ENCODE results near the gene MOCS2. TPM values are rescaled to one million over a fixed set of nuclear protein-coding genes. Genes with fewer than 3 reads are reported as not detected.

The MOCS2 gene
- total and polyA plus RNA-seq, 9 donors = 32.9 to 72.2 (median 41.7) TPM

GRCh38 chr5:53066088-53066487 lies 43.5 kb downstream of the MOCS2 start:
- no peaks in the 10 kb centered on the region for H3K36me3 ChIP-seq
- H3K4me1 ChIP-seq (ENCODE audit: insufficient read depth) = no peaks in the 10 kb centered on the region
- no peak overlapping the region for H3K27ac ChIP-seq
- no peak for TF ChIP-seq POLR2A (IDR thresholded peaks at IDR 0.05)
- H3K27me3 ChIP-seq = no peaks in the 10 kb centered on the region
- no peak for DNase-seq
- intact Hi-C loops (cut with DNase I) = no loop called here
- WGBS, 3 donors = 86 to 96% (median 87%) methylated on average over 1 of the region's 1 CpG
- H3K9me3 ChIP-seq = no peaks in the 10 kb centered on the region
- no peak overlapping the region for H3K4me3 ChIP-seq

GRCh38 chr5:53063791-53064190 lies 45.8 kb downstream of the MOCS2 start:
- no peak for DNase-seq
- no peaks in the 10 kb centered on the region for H3K27me3 ChIP-seq
- TF ChIP-seq POLR2A (IDR thresholded peaks at IDR 0.05) = no peak
- TF ChIP-seq CTCF (IDR thresholded peaks at IDR 0.05) = no peak
- TF ChIP-seq EP300 (IDR thresholded peaks at IDR 0.05) = no peak
- no peaks in the 10 kb centered on the region for H3K36me3 ChIP-seq
- intact Hi-C loops (cut with DNase I) = no loop called here
- no peak overlapping the region for H3K4me3 ChIP-seq
- H3K9me3 ChIP-seq = no peaks in the 10 kb centered on the region
- H3K4me1 ChIP-seq (ENCODE audit: insufficient read depth) = no peaks in the 10 kb centered on the region
- 73 to 78% (median 74%) methylated on average over 3 of the region's 3 CpGs for WGBS, 3 donors
- no peak overlapping the region for H3K27ac ChIP-seq

- intact Hi-C loops (cut with DNase I) = no loop called here
These were observed 46.4 kb downstream of the MOCS2 start for GRCh38 chr5:53063176-53063575.

GRCh38 chr5:53059281-53059680 lies 50.3 kb downstream of the MOCS2 start:
- WGBS, 3 donors = 93 to 97% (median 95%) methylated on average over 5 of the region's 5 CpGs
- Histone ChIP-seq H3K27ac (no peak overlapping the region), H3K27me3 (no peaks in the 10 kb centered on the region), H3K4me3 (no peak overlapping the region), H3K36me3 (no peaks in the 10 kb centered on the region), H3K9me3 (no peaks in the 10 kb centered on the region), H3K4me1 (ENCODE audit: insufficient read depth) (no peaks in the 10 kb centered on the region)
- DNase-seq = no peak
- no peak for TF ChIP-seq EP300 (IDR thresholded peaks at IDR 0.05)
- TF ChIP-seq CTCF (IDR thresholded peaks at IDR 0.05) = no peak
- no peak for TF ChIP-seq POLR2A (IDR thresholded peaks at IDR 0.05)
- intact Hi-C loops (cut with DNase I) = no loop called here

More at GRCh38 chr5:53063176-53063575, 46.4 kb downstream of the MOCS2 start:
- Histone ChIP-seq H3K27ac (no peak overlapping the region), H3K36me3 (no peaks in the 10 kb centered on the region), H3K4me3 (no peak overlapping the region), H3K4me1 (ENCODE audit: insufficient read depth) (no peaks in the 10 kb centered on the region), H3K9me3 (no peaks in the 10 kb centered on the region), H3K27me3 (no peaks in the 10 kb centered on the region)
- DNase-seq = no peak
- TF ChIP-seq POLR2A (IDR thresholded peaks at IDR 0.05) (no peak), EP300 (IDR thresholded peaks at IDR 0.05) (no peak), CTCF (IDR thresholded peaks at IDR 0.05) (no peak)
- WGBS, 3 donors = 48 to 76% (median 66%) methylated on average over 2 of the region's 2 CpGs

- Histone ChIP-seq H3K4me3 (no peak overlapping the region), H3K27me3 (no peaks in the 10 kb centered on the region), H3K4me1 (ENCODE audit: insufficient read depth) (no peaks in the 10 kb centered on the region), H3K27ac (no peak overlapping the region), H3K36me3 (no peaks in the 10 kb centered on the region), H3K9me3 (no peaks in the 10 kb centered on the region)
- WGBS, 3 donors = 64 to 84% (median 84%) methylated on average over 5 of the region's 5 CpGs
- TF ChIP-seq POLR2A (IDR thresholded peaks at IDR 0.05) = no peak
- no peak for TF ChIP-seq CTCF (IDR thresholded peaks at IDR 0.05)
- TF ChIP-seq EP300 (IDR thresholded peaks at IDR 0.05) = no peak
- DNase-seq = no peak
- intact Hi-C loops (cut with DNase I) = no loop called here
These were observed 54.2 kb downstream of the MOCS2 start for GRCh38 chr5:53055365-53055764.

Data from ovary (tissue), 9 donors.